ENCODE results near the gene GRIN3A. TPM values are rescaled to one million over a fixed set of nuclear protein-coding genes. Genes with fewer than 3 reads are reported as not detected.
A peak's percentile ranks its signal among the peaks of the same experiment; 100 is the strongest.

GRIN3A gene
- total RNA-seq, result under 1 TPM; 0.06 to 0.09 TPM
- polyA plus RNA-seq, result under 1 TPM; 0.02 to 0.11 TPM
- long read RNA-seq, donor 1, result 0 reads
- long read RNA-seq, donor 2, result 0 reads
- long read RNA-seq, donor 3, result 0 reads
- long read RNA-seq, donor 4, result 0 reads
- long read RNA-seq, donor 5, result 0 reads

DNA sequence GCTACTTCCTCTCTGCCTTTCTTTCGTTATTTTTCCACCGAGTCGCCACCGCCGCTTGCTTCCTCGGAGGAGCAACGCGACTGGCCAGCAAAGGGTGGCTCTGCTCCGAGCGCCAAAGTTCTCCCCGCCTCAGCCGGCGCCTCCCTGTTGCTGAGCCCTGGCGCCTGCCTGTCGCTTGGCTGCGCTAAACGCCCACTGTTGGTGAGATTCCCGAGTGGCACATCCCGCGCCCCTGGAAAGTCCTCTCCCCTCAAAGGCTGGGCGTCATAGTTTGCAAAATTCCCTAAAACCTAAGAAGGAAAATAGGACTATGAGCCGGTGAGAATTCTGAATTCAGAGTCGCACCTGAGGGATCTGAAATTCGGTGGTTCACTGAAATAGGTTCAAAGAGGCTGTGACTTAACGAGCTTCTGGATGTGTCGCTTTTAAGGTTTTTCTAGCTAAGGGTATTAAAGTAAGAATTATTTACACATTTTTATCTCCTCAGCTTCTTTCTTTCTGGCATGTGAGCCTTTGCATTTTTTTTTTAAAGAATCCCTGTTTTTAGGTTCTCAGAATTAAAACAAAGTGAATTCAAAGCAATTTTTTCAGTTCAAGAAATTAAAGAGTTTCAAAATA is at the start of gene GRIN3A:
Gene GRIN3A (minus strand): TSS at position 82 of the 618 bp plus-strand sequence. CDS start 668 bp downstream, outside the sequence.
- TF ChIP-seq, protein P1, sequence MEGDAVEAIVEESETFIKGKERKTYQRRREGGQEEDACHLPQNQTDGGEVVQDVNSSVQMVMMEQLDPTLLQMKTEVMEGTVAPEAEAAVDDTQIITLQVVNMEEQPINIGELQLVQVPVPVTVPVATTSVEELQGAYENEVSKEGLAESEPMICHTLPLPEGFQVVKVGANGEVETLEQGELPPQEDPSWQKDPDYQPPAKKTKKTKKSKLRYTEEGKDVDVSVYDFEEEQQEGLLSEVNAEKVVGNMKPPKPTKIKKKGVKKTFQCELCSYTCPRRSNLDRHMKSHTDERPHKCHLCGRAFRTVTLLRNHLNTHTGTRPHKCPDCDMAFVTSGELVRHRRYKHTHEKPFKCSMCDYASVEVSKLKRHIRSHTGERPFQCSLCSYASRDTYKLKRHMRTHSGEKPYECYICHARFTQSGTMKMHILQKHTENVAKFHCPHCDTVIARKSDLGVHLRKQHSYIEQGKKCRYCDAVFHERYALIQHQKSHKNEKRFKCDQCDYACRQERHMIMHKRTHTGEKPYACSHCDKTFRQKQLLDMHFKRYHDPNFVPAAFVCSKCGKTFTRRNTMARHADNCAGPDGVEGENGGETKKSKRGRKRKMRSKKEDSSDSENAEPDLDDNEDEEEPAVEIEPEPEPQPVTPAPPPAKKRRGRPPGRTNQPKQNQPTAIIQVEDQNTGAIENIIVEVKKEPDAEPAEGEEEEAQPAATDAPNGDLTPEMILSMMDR (IDR thresholded peaks at IDR 0.05; ENCODE audit: control extremely low read depth, extremely low read depth), result no peak
- no peak within 1 kb of the TSS for H3K9ac ChIP-seq (ENCODE audit: insufficient read depth in 1 of 2, low read length in 2 of 2)
- no peak for ATAC-seq (ENCODE audit: insufficient read depth, low FRiP score)

DNA sequence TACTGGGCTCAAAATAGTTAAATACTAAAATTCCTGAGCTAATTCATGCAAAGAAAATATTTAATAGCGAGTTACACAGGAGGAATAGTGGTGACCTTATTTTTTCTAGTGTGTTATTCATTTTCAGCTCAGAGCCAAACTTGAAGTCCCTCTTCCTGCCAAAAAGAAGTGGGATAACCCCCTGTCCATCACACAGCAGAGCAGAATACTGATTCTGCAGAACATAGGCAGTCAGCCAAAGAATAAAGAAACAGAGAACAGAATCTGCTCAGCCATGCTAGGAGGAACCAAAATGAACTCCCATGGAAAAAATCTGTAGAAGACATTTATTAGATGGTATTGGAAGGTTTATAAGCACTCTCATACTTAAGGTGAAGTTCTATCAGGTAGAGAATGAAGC is 49.4 kb upstream of the GRIN3A start:
- DNase-seq, result no peak
- H3K9me3 ChIP-seq (ENCODE audit: control insufficient read depth in 4 of 4, insufficient read depth in 3 of 4, low read length in 3 of 4), result no peaks in the 10 kb centered on the region
- H3K27me3 ChIP-seq (ENCODE audit: control insufficient read depth in 3 of 3, insufficient read depth in 3 of 3, low read length in 2 of 3), result no peaks in the 10 kb centered on the region
- H3K4me3 ChIP-seq, result no peak overlapping the region
- H3K36me3 ChIP-seq (ENCODE audit: control insufficient read depth in 4 of 4, insufficient read depth in 4 of 4, low read length in 4 of 4), result no peaks in the 10 kb centered on the region
- H3K27ac ChIP-seq (ENCODE audit: low read depth in 1 of 2, low read length in 1 of 2), result no peak overlapping the region
- TF ChIP-seq, protein P1 (IDR thresholded peaks at IDR 0.05; ENCODE audit: control extremely low read depth, extremely low read depth), result no peak
- ATAC-seq (ENCODE audit: insufficient read depth, low FRiP score), result no peak
- WGBS, 2 donors, result 32 to 55% methylated on average over 1 of the region's 1 CpG
- no peaks in the 10 kb centered on the region for H3K4me1 ChIP-seq (ENCODE audit: control insufficient read depth in 5 of 5, insufficient read depth in 5 of 5, low read length in 5 of 5)
- no peak overlapping the region for H3K9ac ChIP-seq (ENCODE audit: insufficient read depth in 1 of 2, low read length in 2 of 2)

More for the DNA sequence above, at the start of gene GRIN3A:
- DNase-seq, result peak; percentile 32 to 35 (median 33)
- Histone ChIP-seq H3K27ac (ENCODE audit: low read depth in 1 of 2, low read length in 1 of 2) (no peak within 1 kb of the TSS), H3K4me1 (ENCODE audit: control insufficient read depth in 5 of 5, insufficient read depth in 5 of 5, low read length in 5 of 5) (peaks cover 0 to 15% (median 3%) of the 10 kb centered on the region in 5 donors), H3K27me3 (ENCODE audit: control insufficient read depth in 3 of 3, insufficient read depth in 3 of 3, low read length in 2 of 3) (peaks cover 13 to 45% (median 34%) of the 10 kb centered on the region in 3 donors), H3K9me3 (ENCODE audit: control insufficient read depth in 4 of 4, insufficient read depth in 3 of 4, low read length in 3 of 4) (peaks cover 0 to 7% (median 0%) of the 10 kb centered on the region in 4 donors), H3K4me3 (no peak within 1 kb of the TSS), H3K36me3 (ENCODE audit: control insufficient read depth in 4 of 4, insufficient read depth in 4 of 4, low read length in 4 of 4) (no peaks in the 10 kb centered on the region)
- 2 to 3% methylated on average over 26 of the region's 26 CpGs for WGBS, 2 donors

DNA sequence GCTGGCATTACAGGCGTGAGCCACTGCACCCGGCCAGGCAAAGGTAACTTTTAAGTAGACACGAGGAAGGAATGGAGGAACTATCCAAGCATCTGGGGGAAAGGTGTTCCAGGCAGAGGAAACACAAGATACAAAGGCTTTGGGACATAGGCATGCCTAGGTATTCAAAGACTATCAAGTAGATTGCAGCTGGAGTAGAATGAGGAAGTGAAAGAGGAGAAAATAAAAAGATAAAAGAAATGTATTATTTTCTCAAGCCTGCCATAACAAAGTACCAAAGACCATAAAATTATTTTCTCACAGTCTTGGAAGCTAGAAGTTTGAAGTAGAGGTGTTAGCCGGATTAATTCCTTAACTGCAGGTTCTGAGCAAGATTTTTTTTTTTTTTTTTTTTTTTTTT is 39.9 kb upstream of the GRIN3A start:
- no peak overlapping the region for H3K9ac ChIP-seq (ENCODE audit: insufficient read depth in 1 of 2, low read length in 2 of 2)
- no peak overlapping the region for H3K4me3 ChIP-seq
- H3K36me3 ChIP-seq (ENCODE audit: control insufficient read depth in 4 of 4, insufficient read depth in 4 of 4, low read length in 4 of 4), result no peaks in the 10 kb centered on the region
- H3K4me1 ChIP-seq (ENCODE audit: control insufficient read depth in 5 of 5, insufficient read depth in 5 of 5, low read length in 5 of 5), result no peaks in the 10 kb centered on the region
- H3K9me3 ChIP-seq (ENCODE audit: control insufficient read depth in 4 of 4, insufficient read depth in 3 of 4, low read length in 3 of 4), result no peaks in the 10 kb centered on the region
- TF ChIP-seq, protein P1 (IDR thresholded peaks at IDR 0.05; ENCODE audit: control extremely low read depth, extremely low read depth), result no peak
- WGBS, 2 donors, result 84 to 89% methylated on average over 4 of the region's 4 CpGs
- no peaks in the 10 kb centered on the region for H3K27me3 ChIP-seq (ENCODE audit: control insufficient read depth in 3 of 3, insufficient read depth in 3 of 3, low read length in 2 of 3)
- ATAC-seq (ENCODE audit: insufficient read depth, low FRiP score) (no peak), DNase-seq (no peak)
- no peak overlapping the region for H3K27ac ChIP-seq (ENCODE audit: low read depth in 1 of 2, low read length in 1 of 2)

Measured in lung (tissue), 16 donors.